Panc1 (cell line): ENCODE measurements around the gene MBD5. TPM values are rescaled to one million over a fixed set of nuclear protein-coding genes. Genes with fewer than 3 reads are reported as not detected.

Source experiments
- ATAC-seq: fragments of 200-7000 bp; cut with Tn5 transposase; 2 replicates; pipeline ENCODE4 v1.9.1; 2020; ENCODE audit warnings: mild to moderate bottlenecking, moderate library complexity
- BruUV-seq: library from RNA; stranded (reverse); fragments of 400-500 nt; replicated peaks from 2 replicates; lab custom pipeline; 2021; lab: Mats Ljungman, UMichigan
- CTCF ChIA-PET: fragments of 300-600 bp; sonication (Branson Sonifier 250); formaldehyde crosslinking; loops from one replicate; lab custom pipeline; 2022; ENCODE audit warnings: antibody characterized with exemption; lab: Charles Lee
- POLR2A ChIA-PET: fragments of 300-600 bp; sonication (Branson Sonifier 250); formaldehyde crosslinking; loops from one replicate; lab custom pipeline; 2022; ENCODE audit warnings: antibody characterized with exemption; lab: Charles Lee
- DNase-seq: peaks from one replicate; pipeline ENCODE4 v3.0.0-alpha.2; 2010; ENCODE audit warnings: low read depth, low spot score
- H3K27ac ChIP-seq: 2 replicates; pipeline ENCODE4 v1.5.1; 2011; ENCODE audit warnings: mild to moderate bottlenecking, low read length, inconsistent platforms
- H3K27me3 ChIP-seq: fragments of 200-500 bp; sonication (Bioruptor generic); 2 replicates; pipeline ENCODE4 v1.6.0; 2014; ENCODE audit warnings: low read length, inconsistent platforms; ENCODE audit not compliant: control insufficient read depth, insufficient read depth
- H3K36me3 ChIP-seq: fragments of 200-500 bp; sonication (Bioruptor generic); 2 replicates; pipeline ENCODE4 v1.5.1; 2014; ENCODE audit warnings: inconsistent platforms, mild to moderate bottlenecking, low read length, moderate library complexity; ENCODE audit not compliant: control insufficient read depth, insufficient read depth
- H3K4me1 ChIP-seq: 2 replicates; pipeline ENCODE4 v1.5.1; 2011; ENCODE audit warnings: inconsistent platforms, mild to moderate bottlenecking, low read length, moderate library complexity; ENCODE audit not compliant: control insufficient read depth, insufficient read depth
- H3K4me3 ChIP-seq, 2 experiments: 2 replicates each; pipeline ENCODE4 v1.5.1; 2011 to 2012; ENCODE audit warnings: low read depth in 2 of 2, low read length in 2 of 2, mild to moderate bottlenecking in 2 of 2, inconsistent platforms in 1 of 2, moderate library complexity in 1 of 2
- H3K9me3 ChIP-seq: fragments of 200-500 bp; sonication (Bioruptor generic); 2 replicates; pipeline ENCODE4 v1.5.1; 2014; ENCODE audit warnings: low read depth, mild to moderate bottlenecking, inconsistent platforms, low read length, moderate library complexity; ENCODE audit not compliant: control insufficient read depth, insufficient read depth
- CTCF ChIP-seq: fragments of 450-650 bp; IDR thresholded peaks from 2 replicates; pipeline ENCODE4 v1.5.1; 2017; ENCODE audit warnings: mild to moderate bottlenecking
- POLR2AphosphoS5 ChIP-seq: IDR thresholded peaks from 2 replicates; pipeline ENCODE4 v1.6.1; 2012; ENCODE audit warnings: mild to moderate bottlenecking, low read depth, low read length, moderate library complexity
- SIN3A ChIP-seq: IDR thresholded peaks from 2 replicates; pipeline ENCODE4 v1.6.1; 2012; ENCODE audit warnings: low read depth, mild to moderate bottlenecking, low read length, moderate library complexity, borderline replicate concordance; ENCODE audit not compliant: insufficient read depth
- TCF7L2 ChIP-seq: IDR thresholded peaks from 2 replicates; pipeline ENCODE4 v1.6.1; 2011; ENCODE audit warnings: mild to moderate bottlenecking, low read depth, low read length, inconsistent platforms
- in situ Hi-C: cut with HindIII; loops from 2 replicates; pipeline ENCODE4 v1.10.0; 2016; ENCODE audit warnings: low sequenced_read_pairs, low pct_unique_long_range_greater_than_20kb
- intact Hi-C: fragments of 100-400 bp; cut with micrococcal nuclease; formaldehyde crosslinking; loops from one replicate; pipeline ENCODE4 v1.10.0; 2022; ENCODE audit not compliant: unreplicated experiment
- total RNA-seq: library from RNA; stranded (reverse); gene quantifications from one replicate; pipeline ENCODE4 v1.2.1, GENCODE V29; 2021; ENCODE audit not compliant: unreplicated experiment
- TF ChIP-seq, protein P1 (sequence below), 2 experiments: IDR thresholded peaks; 2 replicates each; pipeline ENCODE4 v1.6.1; 2011 to 2012; ENCODE audit warnings: low read depth in 2 of 2, control low read depth in 1 of 2, low read length in 1 of 2, mild to moderate bottlenecking in 1 of 2, moderate library complexity in 1 of 2; ENCODE audit not compliant: insufficient read depth in 1 of 2

MBD5 gene
- total RNA-seq, 1 experiment from 2014 or later, result 40.2 TPM

GRCh38 chr2:148534416-148535204 lies 513.7 kb downstream of the MBD5 start:
- in situ Hi-C loops, result no loop called here
- no TSS peak for BruUV-seq

DNA sequence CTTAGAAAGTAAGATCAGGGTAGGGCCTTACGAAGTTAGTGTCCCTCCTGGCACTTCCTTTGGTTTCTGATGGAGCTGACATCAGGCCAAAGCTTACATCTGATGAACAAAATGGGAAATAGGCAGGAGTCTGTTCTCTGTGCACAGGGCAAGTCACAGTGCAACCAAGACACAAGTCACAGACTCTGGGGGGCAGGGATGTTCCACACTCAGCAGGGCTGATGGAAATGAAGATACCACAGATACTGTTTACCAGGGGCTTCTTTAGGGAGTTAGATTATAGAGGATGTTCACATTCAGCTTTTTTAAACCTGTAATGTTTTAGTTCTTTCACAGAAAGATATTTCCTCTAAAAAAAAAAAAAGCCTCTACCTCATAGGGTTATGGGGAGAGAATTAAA lies 517.5 kb downstream of the MBD5 start:
- ChIA-PET POLR2A (interaction anchor here (0.6 kb wide), 1 partner anchor 97 kb away, joined by 7 read pairs; no protein-coding TSS in a partner anchor), CTCF (no interaction called here)
- H3K9me3 ChIP-seq, result no peaks in the 10 kb centered on the region
- ATAC-seq (no peak), DNase-seq (no peak)
- in situ Hi-C loops, result no loop called here
- no peaks in the 10 kb centered on the region for H3K36me3 ChIP-seq
- no peak overlapping the region for H3K4me3 ChIP-seq
- intact Hi-C loops, result no loop called here
- H3K27me3 ChIP-seq, result no peaks in the 10 kb centered on the region
- no peak overlapping the region for H3K27ac ChIP-seq
- H3K4me1 ChIP-seq, result no peaks in the 10 kb centered on the region
- TF ChIP-seq CTCF, result no peak
- no peak for TF ChIP-seq SIN3A
- TF ChIP-seq TCF7L2, result no peak
- TF ChIP-seq, protein P1, sequence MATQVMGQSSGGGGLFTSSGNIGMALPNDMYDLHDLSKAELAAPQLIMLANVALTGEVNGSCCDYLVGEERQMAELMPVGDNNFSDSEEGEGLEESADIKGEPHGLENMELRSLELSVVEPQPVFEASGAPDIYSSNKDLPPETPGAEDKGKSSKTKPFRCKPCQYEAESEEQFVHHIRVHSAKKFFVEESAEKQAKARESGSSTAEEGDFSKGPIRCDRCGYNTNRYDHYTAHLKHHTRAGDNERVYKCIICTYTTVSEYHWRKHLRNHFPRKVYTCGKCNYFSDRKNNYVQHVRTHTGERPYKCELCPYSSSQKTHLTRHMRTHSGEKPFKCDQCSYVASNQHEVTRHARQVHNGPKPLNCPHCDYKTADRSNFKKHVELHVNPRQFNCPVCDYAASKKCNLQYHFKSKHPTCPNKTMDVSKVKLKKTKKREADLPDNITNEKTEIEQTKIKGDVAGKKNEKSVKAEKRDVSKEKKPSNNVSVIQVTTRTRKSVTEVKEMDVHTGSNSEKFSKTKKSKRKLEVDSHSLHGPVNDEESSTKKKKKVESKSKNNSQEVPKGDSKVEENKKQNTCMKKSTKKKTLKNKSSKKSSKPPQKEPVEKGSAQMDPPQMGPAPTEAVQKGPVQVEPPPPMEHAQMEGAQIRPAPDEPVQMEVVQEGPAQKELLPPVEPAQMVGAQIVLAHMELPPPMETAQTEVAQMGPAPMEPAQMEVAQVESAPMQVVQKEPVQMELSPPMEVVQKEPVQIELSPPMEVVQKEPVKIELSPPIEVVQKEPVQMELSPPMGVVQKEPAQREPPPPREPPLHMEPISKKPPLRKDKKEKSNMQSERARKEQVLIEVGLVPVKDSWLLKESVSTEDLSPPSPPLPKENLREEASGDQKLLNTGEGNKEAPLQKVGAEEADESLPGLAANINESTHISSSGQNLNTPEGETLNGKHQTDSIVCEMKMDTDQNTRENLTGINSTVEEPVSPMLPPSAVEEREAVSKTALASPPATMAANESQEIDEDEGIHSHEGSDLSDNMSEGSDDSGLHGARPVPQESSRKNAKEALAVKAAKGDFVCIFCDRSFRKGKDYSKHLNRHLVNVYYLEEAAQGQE (IDR thresholded peaks at IDR 0.05; ENCODE audit: insufficient read depth in 1 of 2, low read depth in 2 of 2, low read length in 1 of 2), result no peak
- TF ChIP-seq POLR2AphosphoS5, result no peak
- no TSS peak for BruUV-seq

More at GRCh38 chr2:148534416-148535204, 513.7 kb downstream of the MBD5 start:
- no peak overlapping the region for H3K4me3 ChIP-seq
- intact Hi-C loops, result no loop called here
- H3K36me3 ChIP-seq, result no peaks in the 10 kb centered on the region
- no peak for TF ChIP-seq POLR2AphosphoS5
- TF ChIP-seq SIN3A, result no peak
- TF ChIP-seq, protein P1 (IDR thresholded peaks at IDR 0.05; ENCODE audit: insufficient read depth in 1 of 2, low read depth in 2 of 2, low read length in 1 of 2), result no peak
- no peak for TF ChIP-seq TCF7L2
- no peak for TF ChIP-seq CTCF
- H3K9me3 ChIP-seq, result no peaks in the 10 kb centered on the region
- H3K4me1 ChIP-seq, result no peaks in the 10 kb centered on the region
- ChIA-PET POLR2A (interaction anchor here (0.6 kb wide), 1 partner anchor 70 kb away, joined by 6 read pairs; no protein-coding TSS in a partner anchor), CTCF (no interaction called here)
- H3K27ac ChIP-seq, result no peak overlapping the region
- no peak for DNase-seq
- H3K27me3 ChIP-seq, result no peaks in the 10 kb centered on the region
- no peak for ATAC-seq
